Thymus (tissue), 11 donors: ENCODE results near the gene RNF5. TPM values are rescaled to one million over a fixed set of nuclear protein-coding genes. Genes with fewer than 3 reads are reported as not detected.
"Not testable (repeated sequence)": the region's sequence is repeated elsewhere in the genome, so short reads cannot be mapped to it uniquely, and the experiment has no call there.

ENCODE experiments used
- DNase-seq, 9 donors: peaks; one replicate each; pipeline ENCODE4 v3.0.0-alpha.2; 2013; ENCODE audit warnings: low spot score in 9 of 9, low read depth in 6 of 9, missing footprints in 1 of 9
- H3K27ac ChIP-seq, 2 donors: one replicate each; pipeline ENCODE4 v1.5.1; 2013; ENCODE audit warnings: control low read depth in 1 of 2, low read depth in 1 of 2, low read length in 1 of 2, mild to moderate bottlenecking in 1 of 2, moderate library complexity in 1 of 2
- H3K27me3 ChIP-seq, 2 donors: one replicate each; pipeline ENCODE4 v1.5.1; 2013; ENCODE audit warnings: low read length in 1 of 2; ENCODE audit not compliant: control insufficient read depth in 2 of 2, insufficient read depth in 1 of 2
- H3K36me3 ChIP-seq, 2 donors: one replicate each; pipeline ENCODE4 v1.5.1; 2013; ENCODE audit warnings: low read length in 1 of 2, mild to moderate bottlenecking in 1 of 2, moderate library complexity in 1 of 2; ENCODE audit not compliant: control insufficient read depth in 2 of 2, insufficient read depth in 2 of 2
- H3K4me1 ChIP-seq, 2 donors: one replicate each; pipeline ENCODE4 v1.5.1; 2013; ENCODE audit warnings: low read length in 2 of 2; ENCODE audit not compliant: control insufficient read depth in 2 of 2, insufficient read depth in 2 of 2
- H3K4me3 ChIP-seq, 2 donors: one replicate each; pipeline ENCODE4 v1.5.1; 2013; ENCODE audit warnings: low read length in 2 of 2, control low read depth in 1 of 2, mild to moderate bottlenecking in 1 of 2
- H3K9me3 ChIP-seq, 2 donors: one replicate each; pipeline ENCODE4 v1.5.1; 2013; ENCODE audit warnings: low read length in 1 of 2, mild to moderate bottlenecking in 1 of 2; ENCODE audit not compliant: control insufficient read depth in 2 of 2, insufficient read depth in 1 of 2
- WGBS: extraction: QIAGEN DNeasy Blood & Tissue Kit; methylation state at CpG from one replicate; pipeline ENCODE4 v1.1.7; 2013; 5-methylcytosine and 5-hydroxymethylcytosine counted together
- polyA plus RNA-seq: library from polyadenylated mRNA; stranded (reverse); fragments of 200-250 nt; gene quantifications from one replicate; pipeline ENCODE4 v1.2.3, GENCODE V29; 2013
- total RNA-seq: library from RNA; stranded (reverse); fragments of 120-200 nt; gene quantifications from one replicate; pipeline ENCODE4 v1.2.4, GENCODE V29; 2013
- donor health status: healthy.

RNF5 gene
- total and polyA plus RNA-seq, 2 donors: 62.8 to 77.3 TPM

DNA sequence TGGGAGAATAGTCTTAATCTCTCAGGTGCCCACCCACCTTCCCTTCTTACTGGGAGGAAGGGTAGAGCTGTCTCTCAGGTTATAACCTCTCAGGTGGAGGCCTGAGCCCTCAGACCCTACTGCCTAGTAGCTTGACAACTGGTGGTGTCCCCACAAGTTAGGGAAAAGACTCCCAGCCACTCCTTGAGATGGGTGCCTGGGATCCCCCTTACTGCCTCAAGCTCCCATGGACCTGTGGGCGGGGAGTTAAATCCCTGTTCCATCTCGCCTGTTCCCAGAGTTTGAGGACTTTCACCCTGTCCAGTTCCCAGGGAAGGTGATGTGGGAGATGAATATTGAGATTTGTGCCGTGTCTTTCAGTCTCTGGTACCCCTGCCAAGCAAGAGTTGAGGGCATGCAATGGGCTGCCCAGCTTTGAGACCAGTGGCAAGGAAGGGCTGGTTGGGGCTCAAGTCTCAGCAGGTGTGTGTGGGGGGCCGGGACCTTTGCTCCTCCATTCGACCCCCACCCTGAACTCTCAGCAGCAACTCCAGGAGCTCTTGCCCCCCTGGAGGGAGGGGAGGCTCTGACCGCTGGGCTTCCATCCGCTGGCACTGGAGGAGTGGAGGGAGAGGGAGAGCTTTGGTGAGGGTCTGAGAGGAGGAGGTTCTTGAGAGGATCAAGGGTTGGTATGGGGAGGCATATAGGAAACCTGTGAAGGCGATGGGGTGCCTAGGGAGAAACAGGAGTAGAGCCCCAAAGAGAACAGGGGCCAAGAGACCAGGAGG, 12.9 kb downstream of the RNF5 start:
- Histone ChIP-seq H3K9me3 (peaks cover 0 to 8% of the 10 kb centered on the region in 2 donors), H3K4me1 (peaks cover 44 to 83% of the 10 kb centered on the region in 2 donors), H3K27me3 (no peaks in the 10 kb centered on the region), H3K36me3 (peaks cover 33 to 37% of the 10 kb centered on the region in 2 donors), H3K4me3 (peak overlapping the region; percentile 92 to 97), H3K27ac (peak overlapping the region; percentile 93 to 94)
- 87% methylated on average over 8 of the region's 8 CpGs for WGBS
- DNase-seq: peak in 1 of 9 donors; percentile 31

DNA sequence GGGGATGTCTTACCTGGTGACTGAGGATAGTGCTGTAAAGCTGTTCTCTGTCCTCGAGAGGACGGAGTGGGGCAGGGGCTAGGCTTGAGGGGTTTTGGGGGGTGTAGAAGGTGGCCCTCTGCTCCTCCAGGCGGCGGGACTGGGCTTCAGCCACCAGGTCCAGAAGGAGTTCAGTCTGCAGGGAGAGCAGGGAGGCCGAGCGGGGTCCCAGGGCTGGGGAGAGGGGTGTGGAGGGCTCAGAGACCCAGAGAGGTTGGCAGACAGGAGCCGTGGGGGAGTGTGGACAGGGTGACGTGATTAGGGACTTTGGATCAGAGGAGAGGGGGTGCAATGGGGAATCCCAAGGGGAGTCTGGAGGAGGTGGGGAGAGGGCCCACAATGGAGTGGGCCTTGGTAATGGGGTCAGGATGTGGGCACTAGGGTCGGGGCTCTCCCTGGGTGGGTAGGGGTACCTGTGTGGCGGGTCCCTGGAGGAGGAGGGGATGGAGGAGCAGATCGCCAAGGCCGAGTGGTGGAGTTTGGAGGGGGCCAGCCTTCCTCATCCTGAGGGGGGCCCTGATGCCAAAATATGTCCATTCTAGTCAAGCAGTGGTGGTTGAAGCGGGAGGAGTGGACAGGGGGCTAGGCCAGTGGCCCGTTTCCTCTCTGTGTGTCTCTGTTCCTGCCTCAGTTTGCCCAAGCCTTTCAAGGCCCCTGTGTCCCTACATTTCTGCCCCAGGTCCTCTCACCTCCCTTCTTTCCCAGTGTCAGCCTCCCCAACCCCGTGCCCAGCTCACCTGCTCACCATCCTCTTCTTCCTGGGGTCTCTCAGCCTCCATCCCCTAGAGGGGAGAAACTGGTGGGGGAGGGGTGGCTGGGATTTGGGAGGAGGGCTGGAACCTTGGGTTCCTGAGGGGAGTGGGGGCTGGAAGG, 13.7 kb downstream of the RNF5 start:
- WGBS: 49% methylated on average over 15 of the region's 15 CpGs
- peak overlapping the region; percentile 92 to 97 for H3K4me3 ChIP-seq
- peak overlapping the region; percentile 93 to 94 for H3K27ac ChIP-seq
- peaks cover 47 to 85% of the 10 kb centered on the region in 2 donors for H3K4me1 ChIP-seq
- peaks cover 25 to 29% of the 10 kb centered on the region in 2 donors for H3K36me3 ChIP-seq
- DNase-seq: no peak
- H3K27me3 ChIP-seq: no peaks in the 10 kb centered on the region
- peaks cover 0 to 13% of the 10 kb centered on the region in 2 donors for H3K9me3 ChIP-seq

GRCh38 chr6:32192608-32193039, 14.4 kb downstream of the RNF5 start, which contains the start of gene GPSM3:
TSS of gene GPSM3 (minus strand) at chr6:32192643. CDS start at chr6:32192513, 130 bp downstream.
- DNase-seq: peak; percentile 57 to 92 (median 80)
- no peaks in the 10 kb centered on the region for H3K27me3 ChIP-seq
- H3K9me3 ChIP-seq: peaks cover 0 to 13% of the 10 kb centered on the region in 2 donors
- peak within 1 kb of the TSS; percentile 93 to 94 for H3K27ac ChIP-seq
- 6% methylated on average over 5 of the region's 5 CpGs for WGBS
- H3K36me3 ChIP-seq: peaks cover 18 to 22% of the 10 kb centered on the region in 2 donors
- H3K4me3 ChIP-seq: peak within 1 kb of the TSS; percentile 92 to 97
- peaks cover 42 to 82% of the 10 kb centered on the region in 2 donors for H3K4me1 ChIP-seq

- 68% methylated on average over 13 of the region's 13 CpGs for WGBS
- not testable (repeated sequence) for DNase-seq, H3K27me3 ChIP-seq
- Histone ChIP-seq H3K9me3 (peaks cover 0 to 13% of the 10 kb centered on the region in 2 donors), H3K4me1 (peaks cover 38 to 77% of the 10 kb centered on the region in 2 donors), H3K36me3 (peaks cover 13 to 17% of the 10 kb centered on the region in 2 donors), H3K27ac (peak overlapping the region; percentile 93 to 94), H3K4me3 (peak overlapping the region; percentile 92 to 97)
Measured at GRCh38 chr6:32193096-32193495, 14.9 kb downstream of the RNF5 start.

DNA sequence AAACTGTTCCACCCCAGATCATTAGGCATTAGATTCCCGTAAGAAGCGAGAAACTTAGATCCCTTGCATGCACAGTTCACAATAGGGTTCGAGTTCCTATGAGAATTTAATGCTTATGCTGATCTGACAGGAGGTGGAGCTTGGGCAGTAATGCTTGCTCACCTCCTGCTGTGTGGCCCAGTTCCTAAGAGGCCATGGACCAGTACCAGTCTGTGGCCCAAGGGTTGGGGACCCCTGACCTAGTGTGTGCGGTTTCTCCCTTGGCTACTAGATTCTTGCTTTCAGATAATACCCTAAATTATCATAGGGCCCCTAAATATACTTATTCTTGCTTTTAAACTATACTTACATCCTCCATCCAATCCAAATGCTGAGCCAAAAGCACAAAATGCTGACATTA, 16.2 kb downstream of the RNF5 start:
- peaks cover 28 to 64% of the 10 kb centered on the region in 2 donors for H3K4me1 ChIP-seq
- peak overlapping the region in 1 of 2 donors; percentile 94 for H3K27ac ChIP-seq
- 99% methylated on average over 4 of the region's 4 CpGs for WGBS
- peaks cover 0 to 8% of the 10 kb centered on the region in 2 donors for H3K9me3 ChIP-seq
- no peak for DNase-seq
- H3K36me3 ChIP-seq: peaks cover 6 to 7% of the 10 kb centered on the region in 2 donors
- H3K27me3 ChIP-seq: no peaks in the 10 kb centered on the region
- H3K4me3 ChIP-seq: no peak overlapping the region

GRCh38 chr6:32194825-32195651, 16.8 kb downstream of the RNF5 start:
- H3K9me3 ChIP-seq: peaks cover 0 to 5% of the 10 kb centered on the region in 2 donors
- H3K27ac ChIP-seq: peak overlapping the region; percentile 86 to 94
- WGBS: 18% methylated on average over 15 of the region's 15 CpGs
- peaks cover 6 to 7% of the 10 kb centered on the region in 2 donors for H3K36me3 ChIP-seq
- H3K4me1 ChIP-seq: peaks cover 28 to 64% of the 10 kb centered on the region in 2 donors
- peak overlapping the region; percentile 85 to 92 for H3K4me3 ChIP-seq
- DNase-seq: peak in 1 of 9 donors; percentile 76
- no peaks in the 10 kb centered on the region for H3K27me3 ChIP-seq

DNA sequence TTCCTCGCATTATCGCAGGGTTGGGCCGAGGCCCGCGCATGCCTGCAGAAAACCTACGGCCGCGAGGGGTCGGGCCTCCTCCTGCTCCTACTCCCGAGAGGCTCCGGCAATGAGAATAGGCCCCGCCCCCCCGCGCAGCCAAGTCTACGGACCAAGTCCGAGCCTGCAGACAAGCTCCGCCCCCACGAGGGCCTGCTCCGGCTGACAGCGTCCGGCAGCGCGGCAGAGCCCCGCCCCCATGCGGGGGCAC, 17.4 kb downstream of the RNF5 start:
- H3K4me1 ChIP-seq: peaks cover 28 to 60% of the 10 kb centered on the region in 2 donors
- WGBS: under 1% methylated on average over 25 of the region's 25 CpGs
- H3K27me3 ChIP-seq: no peaks in the 10 kb centered on the region
- peaks cover 6 to 7% of the 10 kb centered on the region in 2 donors for H3K36me3 ChIP-seq
- peak; percentile 90 to 99 (median 97) for DNase-seq
- peak overlapping the region; percentile 94 to 95 for H3K27ac ChIP-seq
- peak overlapping the region; percentile 85 to 92 for H3K4me3 ChIP-seq
- peaks cover 0 to 5% of the 10 kb centered on the region in 2 donors for H3K9me3 ChIP-seq

DNA sequence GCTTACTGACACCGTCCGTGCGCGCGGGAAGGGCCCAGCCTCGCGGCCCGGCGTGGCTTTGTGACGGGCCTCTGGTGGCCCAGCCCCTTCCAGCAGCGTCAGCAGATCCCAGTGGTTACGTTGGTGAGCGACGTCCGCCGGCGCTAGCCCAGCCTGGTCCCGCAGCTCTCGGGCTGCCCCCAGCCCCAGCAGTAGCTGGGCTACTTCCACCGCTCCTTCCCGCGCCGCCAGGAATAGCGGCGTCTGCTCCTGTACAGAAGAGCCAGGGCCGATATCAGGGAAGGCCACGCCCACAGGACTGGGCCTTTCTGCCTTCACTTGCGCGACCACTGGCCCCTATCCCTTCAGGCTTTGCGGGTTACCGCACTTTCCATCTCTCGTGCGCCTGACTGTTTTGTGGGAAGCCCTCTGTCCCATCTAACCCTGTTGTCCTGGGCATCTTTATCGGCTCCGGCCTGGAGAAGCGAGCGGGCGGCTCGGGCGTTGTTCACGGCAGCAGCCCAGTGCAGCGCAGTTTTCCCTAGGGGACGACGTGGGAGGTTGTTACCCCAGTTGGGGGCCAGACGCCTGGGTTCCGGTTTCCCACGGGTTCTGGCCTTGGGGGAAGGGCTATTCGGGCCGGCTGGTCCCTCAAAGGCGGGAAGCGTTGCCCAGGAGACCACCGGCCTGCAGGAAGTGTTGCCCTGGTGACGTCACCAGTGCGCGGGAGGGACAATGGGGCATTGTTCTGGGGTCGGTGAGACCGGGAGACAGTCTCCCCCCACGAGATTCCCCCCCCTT, 17.9 kb downstream of the RNF5 start:
- Histone ChIP-seq H3K36me3 (peaks cover 4 to 5% of the 10 kb centered on the region in 2 donors), H3K9me3 (peaks cover 0 to 5% of the 10 kb centered on the region in 2 donors), H3K4me1 (peaks cover 27 to 55% of the 10 kb centered on the region in 2 donors), H3K27me3 (no peaks in the 10 kb centered on the region), H3K27ac (peak overlapping the region; percentile 94 to 95), H3K4me3 (peak overlapping the region; percentile 85 to 92)
- under 1% methylated on average over 58 of the region's 58 CpGs for WGBS
- DNase-seq: peak in 3 of 9 donors; percentile 63 to 73 (median 69)
